Left cardiac atrium (tissue), 4 donors: ENCODE results near the gene LILRB3. TPM values are rescaled to one million over a fixed set of nuclear protein-coding genes. Genes with fewer than 3 reads are reported as not detected.
"Not testable (repeated sequence)": the region's sequence is repeated elsewhere in the genome, so short reads cannot be mapped to it uniquely, and the experiment has no call there.

Source experiments
- ATAC-seq, 2 donors: fragments of 200-7000 bp; cut with Tn5 transposase; one replicate each; pipeline ENCODE4 v1.9.1; 2020; ENCODE audit warnings: mild to moderate bottlenecking in 2 of 2, moderate library complexity in 2 of 2
- DNase-seq: peaks from one replicate; pipeline ENCODE4 v3.0.0-alpha.2; 2020
- intact Hi-C, 2 donors: fragments of 100-400 bp; cut with DNase I; formaldehyde crosslinking; loops; one replicate each; pipeline versions ENCODE4 v1.14.1 to v1.15.1; 2022 to 2023
- total RNA-seq, 2 donors: library from RNA; stranded (reverse); fragmentation: NEBNext Ultra II Directional; extraction: Animal tissue kit (Norgen Biotek cat#: 25700); gene quantifications; one replicate each; pipeline ENCODE4 v1.2.1, GENCODE V29; 2021
- donor health status: DM: no; HTN: yes; CAD: no.
- donor health status: DM: no; HTN: yes; CAD: no; lungs with severe emphysema.
- donor health status: DM: yes; HTN: yes; CAD: no.
- donor health status: Dilated cardiomyopathy.

Gene LILRB3
- total RNA-seq, 2 donors from 2014 or later = 8.5 to 10.5 TPM

GRCh38 chr19:54197121-54197520 lies 25.7 kb downstream of the LILRB3 start:
- intact Hi-C loops = no loop called here
- DNase-seq (no peak), ATAC-seq (no peak)

- intact Hi-C loops = no loop called here
- ATAC-seq (no peak), DNase-seq (no peak)
Observed at GRCh38 chr19:54196536-54196935, 26.3 kb downstream of the LILRB3 start.

- DNase-seq, ATAC-seq, intact Hi-C loops: not testable (repeated sequence)
Observed at GRCh38 chr19:54194463-54194862, 28.3 kb downstream of the LILRB3 start.

GRCh38 chr19:54193011-54193410 lies 29.8 kb downstream of the LILRB3 start:
- intact Hi-C loops = no loop called here
- DNase-seq (no peak), ATAC-seq (no peak)

GRCh38 chr19:54191811-54192453 lies 30.9 kb downstream of the LILRB3 start:
- ATAC-seq (no peak), DNase-seq (no peak)
- intact Hi-C loops = no loop called here

GRCh38 chr19:54191011-54191810 lies 31.6 kb downstream of the LILRB3 start, which contains the start of gene TSEN34:
Gene TSEN34, plus strand, starts transcription at chr19:54191308. Its CDS starts 57 bp downstream, at chr19:54191365.
- intact Hi-C loops = no loop called here
- ATAC-seq (peak; percentile 39 to 56), DNase-seq (peak; percentile 91)

- DNase-seq (peak; percentile 100), ATAC-seq (peak; percentile 73 to 79)
- intact Hi-C loops = no loop called here
Observed at GRCh38 chr19:54190503-54191010, 32.2 kb downstream of the LILRB3 start.

GRCh38 chr19:54189735-54190502 lies 32.9 kb downstream of the LILRB3 start:
- ATAC-seq (peak; percentile 75 to 84), DNase-seq (peak; percentile 100)
- intact Hi-C loops = no loop called here

GRCh38 chr19:54189145-54189734 lies 33.6 kb downstream of the LILRB3 start, which contains the start of gene MBOAT7:
Gene MBOAT7, minus strand, starts transcription at chr19:54189580. Its CDS starts 1,072 bp downstream, at chr19:54188508.
- DNase-seq (no peak), ATAC-seq (peak; percentile 58 to 62)
- intact Hi-C loops = no loop called here

GRCh38 chr19:54188215-54188871 lies 34.5 kb downstream of the LILRB3 start:
- ATAC-seq = no peak
- DNase-seq = no peak
- intact Hi-C loops = no loop called here

GRCh38 chr19:54186934-54187381 lies 35.8 kb downstream of the LILRB3 start:
- intact Hi-C loops = no loop called here
- DNase-seq (no peak), ATAC-seq (no peak)

GRCh38 chr19:54186351-54186750 lies 36.5 kb downstream of the LILRB3 start:
- no peak for DNase-seq
- intact Hi-C loops = no loop called here
- no peak for ATAC-seq

- ATAC-seq = no peak
- intact Hi-C loops = no loop called here
- DNase-seq = no peak
Observed at GRCh38 chr19:54183431-54183830, 39.4 kb downstream of the LILRB3 start.

GRCh38 chr19:54181894-54182293 lies 40.9 kb downstream of the LILRB3 start:
- DNase-seq, ATAC-seq, intact Hi-C loops: not testable (repeated sequence)

GRCh38 chr19:54180691-54181091 lies 42.1 kb downstream of the LILRB3 start:
- intact Hi-C loops = no loop called here
- ATAC-seq (no peak), DNase-seq (no peak)

GRCh38 chr19:54179921-54180461 lies 42.8 kb downstream of the LILRB3 start:
- DNase-seq (no peak), ATAC-seq (peak in 1 of 2 donors; percentile 14)
- intact Hi-C loops = no loop called here

- DNase-seq (no peak), ATAC-seq (no peak)
- intact Hi-C loops = no loop called here
Observed at GRCh38 chr19:54179262-54179852, 43.5 kb downstream of the LILRB3 start.
